Trophoblast cell (in vitro differentiated cells and primary cell): ENCODE results near the gene LIMCH1.

Source experiments
- DNase-seq, 2 donors: peaks; one replicate each; pipeline ENCODE4 v3.0.0-alpha.2; 2016
- H2AFZ ChIP-seq: 2 replicates; pipeline ENCODE4 v1.6.1; 2013; ENCODE audit warnings: low read length, moderate library complexity, mild to moderate bottlenecking; ENCODE audit not compliant: insufficient read depth, poor library complexity
- H2AK5ac ChIP-seq: 2 replicates; pipeline ENCODE4 v1.6.1; 2013; ENCODE audit warnings: mild to moderate bottlenecking, low read length
- H2BK120ac ChIP-seq: 2 replicates; pipeline ENCODE4 v1.6.1; 2013; ENCODE audit warnings: low read length, mild to moderate bottlenecking, moderate library complexity; ENCODE audit not compliant: insufficient read depth, poor library complexity
- H2BK12ac ChIP-seq: 2 replicates; pipeline ENCODE4 v1.6.1; 2013; ENCODE audit warnings: mild to moderate bottlenecking, low read length, moderate library complexity
- H2BK5ac ChIP-seq: 2 replicates; pipeline ENCODE4 v1.6.1; 2013; ENCODE audit warnings: low read length, low read depth, moderate library complexity, mild to moderate bottlenecking; ENCODE audit not compliant: poor library complexity
- H3K14ac ChIP-seq: 2 replicates; pipeline ENCODE4 v1.6.1; 2013; ENCODE audit warnings: mild to moderate bottlenecking, low read length
- H3K18ac ChIP-seq: 2 replicates; pipeline ENCODE4 v1.6.1; 2013; ENCODE audit warnings: mild to moderate bottlenecking, low read length
- H3K23ac ChIP-seq: 2 replicates; pipeline ENCODE4 v1.6.1; 2013; ENCODE audit warnings: low read length
- H3K27ac ChIP-seq: 2 replicates; pipeline ENCODE4 v1.5.1; 2013; ENCODE audit warnings: low read depth, mild to moderate bottlenecking, inconsistent platforms, low read length, moderate library complexity
- H3K27me3 ChIP-seq: 2 replicates; pipeline ENCODE4 v1.6.1; 2013; ENCODE audit warnings: inconsistent platforms, mild to moderate bottlenecking, low read length, moderate library complexity; ENCODE audit not compliant: insufficient read depth
- H3K36me3 ChIP-seq, 2 experiments: 1 replicate in 1 of 2; 2 replicates in 1 of 2; pipeline ENCODE4 v1.6.1; 2013; ENCODE audit warnings: low read length in 2 of 2, mild to moderate bottlenecking in 2 of 2, moderate library complexity in 1 of 2; ENCODE audit not compliant: insufficient read depth in 2 of 2, control insufficient read depth in 1 of 2
- H3K4ac ChIP-seq: 2 replicates; pipeline ENCODE4 v1.6.1; 2013; ENCODE audit warnings: low read depth, mild to moderate bottlenecking, low read length, moderate library complexity
- H3K4me1 ChIP-seq, 2 experiments: 1 replicate in 1 of 2; 2 replicates in 1 of 2; pipeline ENCODE4 v1.6.1; 2013; ENCODE audit warnings: low read length in 2 of 2, mild to moderate bottlenecking in 2 of 2, moderate library complexity in 1 of 2; ENCODE audit not compliant: insufficient read depth in 2 of 2, control insufficient read depth in 1 of 2
- H3K4me2 ChIP-seq: 2 replicates; pipeline ENCODE4 v1.6.1; 2013; ENCODE audit warnings: inconsistent platforms, mild to moderate bottlenecking, low read length, moderate library complexity
- H3K4me3 ChIP-seq: 2 replicates; pipeline ENCODE4 v1.5.1; 2013; ENCODE audit warnings: mild to moderate bottlenecking, low read depth, low read length, inconsistent platforms
- H3K79me1 ChIP-seq: one replicate; pipeline ENCODE4 v1.6.1; 2013; ENCODE audit warnings: low read length
- H3K79me2 ChIP-seq: 2 replicates; pipeline ENCODE4 v1.6.1; 2013; ENCODE audit warnings: low read length, mild to moderate bottlenecking; ENCODE audit not compliant: control insufficient read depth, insufficient read depth, poor library complexity
- H3K9ac ChIP-seq: 2 replicates; pipeline ENCODE4 v1.6.1; 2013; ENCODE audit warnings: mild to moderate bottlenecking, low read length
- H3K9me3 ChIP-seq: 2 replicates; pipeline ENCODE4 v1.6.1; 2013; ENCODE audit warnings: low read depth, mild to moderate bottlenecking, control low read depth, inconsistent platforms, low read length; ENCODE audit not compliant: insufficient read depth
- H4K12ac ChIP-seq: 2 replicates; pipeline ENCODE4 v1.6.1; 2013; ENCODE audit warnings: low read depth, mild to moderate bottlenecking, low read length, moderate library complexity
- H4K8ac ChIP-seq: 2 replicates; pipeline ENCODE4 v1.6.1; 2013; ENCODE audit warnings: low read depth, mild to moderate bottlenecking, low read length, moderate library complexity
- H4K91ac ChIP-seq: one replicate; pipeline ENCODE4 v1.6.1; 2013; ENCODE audit warnings: low read depth, mild to moderate bottlenecking, low read length, moderate library complexity
- WGBS: extraction: QIAGEN DNeasy Blood & Tissue Kit; methylation state at CpG from one replicate; pipeline ENCODE4 v1.1.7; 2013; ENCODE audit warnings: missing lambda C conversion rate; ENCODE audit not compliant: insufficient read length, insufficient coverage; ENCODE audit errors: extremely low coverage; 5-methylcytosine and 5-hydroxymethylcytosine counted together

Gene LIMCH1

GRCh38 chr4:41668024-41668423 lies 130.1 kb downstream of the LIMCH1 start:
- Histone ChIP-seq H3K27ac (no peak overlapping the region), H4K91ac (no peak overlapping the region), H2BK120ac (no peak overlapping the region), H3K36me3 (peaks cover 10% of the 10 kb centered on the region in 2 experiments), H3K14ac (no peak overlapping the region), H2BK12ac (no peak overlapping the region), H3K27me3 (no peaks in the 10 kb centered on the region), H3K23ac (no peak overlapping the region), H4K12ac (no peak overlapping the region), H3K9me3 (no peaks in the 10 kb centered on the region), H2BK5ac (no peak overlapping the region), H4K8ac (no peak overlapping the region), H3K4ac (no peak overlapping the region), H2AFZ (no peak overlapping the region), H3K79me1 (no peaks in the 10 kb centered on the region), H3K4me3 (no peak overlapping the region), H3K4me2 (no peak overlapping the region), H3K79me2 (no peaks in the 10 kb centered on the region), H3K4me1 (no peaks in the 10 kb centered on the region), H2AK5ac (no peak overlapping the region), H3K18ac (no peak overlapping the region), H3K9ac (no peak overlapping the region)
- no CpG with 5 or more reads among the region's 1 CpG for WGBS
- no peak for DNase-seq

GRCh38 chr4:41670530-41670929 lies 132.6 kb downstream of the LIMCH1 start:
- no CpG with 5 or more reads among the region's 6 CpGs for WGBS
- Histone ChIP-seq H3K27ac (no peak overlapping the region), H2BK12ac (no peak overlapping the region), H3K4me1 (no peaks in the 10 kb centered on the region), H3K9me3 (peaks cover 3% of the 10 kb centered on the region), H3K14ac (no peak overlapping the region), H4K12ac (no peak overlapping the region), H3K79me2 (no peaks in the 10 kb centered on the region), H3K4me3 (no peak overlapping the region), H4K91ac (no peak overlapping the region), H2BK120ac (no peak overlapping the region), H2AFZ (no peak overlapping the region), H3K79me1 (no peaks in the 10 kb centered on the region), H3K18ac (no peak overlapping the region), H2AK5ac (no peak overlapping the region), H2BK5ac (no peak overlapping the region), H3K27me3 (no peaks in the 10 kb centered on the region), H3K36me3 (peaks cover 12 to 14% of the 10 kb centered on the region in 2 experiments), H4K8ac (no peak overlapping the region), H3K9ac (no peak overlapping the region), H3K23ac (no peak overlapping the region), H3K4me2 (no peak overlapping the region), H3K4ac (no peak overlapping the region)
- no peak for DNase-seq

GRCh38 chr4:41670982-41671381 lies 133.0 kb downstream of the LIMCH1 start:
- Histone ChIP-seq H3K18ac (no peak overlapping the region), H4K12ac (no peak overlapping the region), H3K27me3 (no peaks in the 10 kb centered on the region), H3K9ac (no peak overlapping the region), H2AK5ac (no peak overlapping the region), H2AFZ (no peak overlapping the region), H3K79me2 (no peaks in the 10 kb centered on the region), H3K4me3 (no peak overlapping the region), H3K14ac (no peak overlapping the region), H2BK120ac (no peak overlapping the region), H3K4me1 (no peaks in the 10 kb centered on the region), H3K4ac (no peak overlapping the region), H2BK12ac (no peak overlapping the region), H3K9me3 (peaks cover 3% of the 10 kb centered on the region), H3K27ac (no peak overlapping the region), H3K36me3 (peaks cover 12 to 14% of the 10 kb centered on the region in 2 experiments), H3K23ac (no peak overlapping the region), H4K91ac (no peak overlapping the region), H4K8ac (no peak overlapping the region), H3K79me1 (no peaks in the 10 kb centered on the region), H2BK5ac (no peak overlapping the region), H3K4me2 (no peak overlapping the region)
- DNase-seq = no peak

- WGBS = no CpG with 5 or more reads among the region's 7 CpGs
- H2AFZ ChIP-seq = no peak overlapping the region
- no peak overlapping the region for H2BK12ac ChIP-seq
Observed at GRCh38 chr4:41678086-41678816, 140.3 kb downstream of the LIMCH1 start.

More at GRCh38 chr4:41678086-41678816, 140.3 kb downstream of the LIMCH1 start:
- Histone ChIP-seq H4K91ac (no peak overlapping the region), H2AK5ac (no peak overlapping the region), H2BK120ac (no peak overlapping the region), H3K36me3 (peaks cover 2 to 12% of the 10 kb centered on the region in 2 experiments), H3K4me3 (no peak overlapping the region), H3K4me2 (no peak overlapping the region), H3K4me1 (peaks cover 2 to 3% of the 10 kb centered on the region in 2 experiments), H3K79me1 (no peaks in the 10 kb centered on the region), H3K9ac (no peak overlapping the region), H3K14ac (no peak overlapping the region), H3K18ac (no peak overlapping the region), H4K12ac (no peak overlapping the region), H3K9me3 (peaks cover 3% of the 10 kb centered on the region), H3K4ac (no peak overlapping the region), H3K27me3 (no peaks in the 10 kb centered on the region), H3K23ac (no peak overlapping the region), H2BK5ac (no peak overlapping the region), H4K8ac (no peak overlapping the region), H3K79me2 (no peaks in the 10 kb centered on the region), H3K27ac (no peak overlapping the region)
- DNase-seq = no peak
